ENCODE results near the gene SERPINI2. TPM values are rescaled to one million over a fixed set of nuclear protein-coding genes. Genes with fewer than 3 reads are reported as not detected.
A peak's percentile ranks its signal among the peaks of the same experiment; 100 is the strongest.

Gene SERPINI2
- total RNA-seq = 1.8 and 2.0 TPM in 2 replicates
- long read RNA-seq, partial matches to known transcripts = 0 of 5 reads
- long read RNA-seq, other reads (novel, unspliced or antisense) = 2 of 5 reads

DNA sequence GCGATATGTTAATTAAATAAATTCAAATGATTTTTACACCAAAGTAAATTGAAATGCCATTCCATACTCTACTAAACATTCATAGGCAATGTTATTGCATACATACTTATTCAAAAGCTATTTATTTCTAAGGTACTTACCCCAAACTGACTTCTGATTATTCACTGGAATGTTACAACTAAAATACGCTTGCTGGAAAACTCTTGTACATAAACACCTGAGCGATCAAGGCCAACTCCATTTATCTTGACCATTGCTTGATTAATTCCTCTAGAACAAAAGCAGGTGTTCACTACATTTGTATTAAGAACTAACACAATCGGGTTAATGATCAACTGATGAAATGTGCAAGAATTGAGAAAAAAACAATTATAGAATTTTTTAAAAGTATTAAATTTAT, at the start of gene SERPINI2:
Gene SERPINI2 (minus strand): TSS at position 180 of the 400 bp plus-strand sequence. CDS start 2,208 bp downstream, outside the sequence.
- peak within 1 kb of the TSS; percentile 37 for H3K4me3 Mint-ChIP-seq (ENCODE audit: low read depth)
- no peaks in the 10 kb centered on the region for H3K36me3 Mint-ChIP-seq (ENCODE audit: insufficient read depth)
- DNase-seq (ENCODE audit: low spot score, unreplicated experiment) = no peak
- TF ChIP-seq CTCF (IDR thresholded peaks at IDR 0.05; ENCODE audit: unreplicated experiment) = no peak
- H3K4me1 Mint-ChIP-seq (ENCODE audit: low read depth) = peaks cover 24% of the 10 kb centered on the region
- H3K27ac Mint-ChIP-seq = peak within 1 kb of the TSS; percentile 42
- H3K27me3 Mint-ChIP-seq = no peaks in the 10 kb centered on the region
- H3K9me3 Mint-ChIP-seq (ENCODE audit: low read depth) = no peaks in the 10 kb centered on the region

DNA sequence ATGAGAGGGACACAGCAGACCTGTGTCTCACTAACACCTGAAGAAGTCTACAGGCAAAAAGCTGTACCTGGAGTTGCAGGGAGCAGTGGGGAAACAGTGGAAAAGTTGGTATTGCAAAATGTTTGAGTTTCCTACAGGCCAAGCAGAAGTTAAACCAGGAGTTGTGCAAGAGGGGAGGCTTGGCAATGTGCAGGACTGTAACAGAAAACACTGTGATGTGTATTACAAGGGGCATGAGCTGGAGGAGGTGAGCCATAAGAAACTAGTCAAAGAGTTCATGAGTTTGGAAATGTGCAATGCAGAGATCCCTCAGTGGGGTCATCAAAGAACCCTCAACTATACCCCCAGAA, 47.1 kb upstream of the SERPINI2 start:
- no peak for DNase-seq (ENCODE audit: low spot score, unreplicated experiment)
- TF ChIP-seq CTCF (IDR thresholded peaks at IDR 0.05; ENCODE audit: unreplicated experiment) = no peak
- Mint-ChIP-seq H3K4me1 (ENCODE audit: low read depth) (no peaks in the 10 kb centered on the region), H3K36me3 (ENCODE audit: insufficient read depth) (peaks cover 3% of the 10 kb centered on the region), H3K9me3 (ENCODE audit: low read depth) (peaks cover 16% of the 10 kb centered on the region), H3K4me3 (ENCODE audit: low read depth) (no peak overlapping the region), H3K27me3 (no peaks in the 10 kb centered on the region), H3K27ac (no peak overlapping the region)

GRCh38 chr3:167520266-167521005, 46.6 kb upstream of the SERPINI2 start:
- no peak for TF ChIP-seq CTCF (IDR thresholded peaks at IDR 0.05; ENCODE audit: unreplicated experiment)
- Mint-ChIP-seq H3K36me3 (ENCODE audit: insufficient read depth) (peaks cover 3% of the 10 kb centered on the region), H3K4me3 (ENCODE audit: low read depth) (no peak overlapping the region), H3K9me3 (ENCODE audit: low read depth) (peaks cover 19% of the 10 kb centered on the region), H3K4me1 (ENCODE audit: low read depth) (peaks cover 2% of the 10 kb centered on the region), H3K27ac (no peak overlapping the region), H3K27me3 (no peaks in the 10 kb centered on the region)
- no peak for DNase-seq (ENCODE audit: low spot score, unreplicated experiment)

- Mint-ChIP-seq H3K4me1 (ENCODE audit: low read depth) (peaks cover 1% of the 10 kb centered on the region), H3K36me3 (ENCODE audit: insufficient read depth) (no peaks in the 10 kb centered on the region), H3K9me3 (ENCODE audit: low read depth) (peaks cover 5% of the 10 kb centered on the region), H3K27me3 (no peaks in the 10 kb centered on the region), H3K4me3 (ENCODE audit: low read depth) (no peak overlapping the region), H3K27ac (no peak overlapping the region)
- DNase-seq (ENCODE audit: low spot score, unreplicated experiment) = no peak
- no peak for TF ChIP-seq CTCF (IDR thresholded peaks at IDR 0.05; ENCODE audit: unreplicated experiment)
Observed at GRCh38 chr3:167507954-167508353, 34.1 kb upstream of the SERPINI2 start.

DNA sequence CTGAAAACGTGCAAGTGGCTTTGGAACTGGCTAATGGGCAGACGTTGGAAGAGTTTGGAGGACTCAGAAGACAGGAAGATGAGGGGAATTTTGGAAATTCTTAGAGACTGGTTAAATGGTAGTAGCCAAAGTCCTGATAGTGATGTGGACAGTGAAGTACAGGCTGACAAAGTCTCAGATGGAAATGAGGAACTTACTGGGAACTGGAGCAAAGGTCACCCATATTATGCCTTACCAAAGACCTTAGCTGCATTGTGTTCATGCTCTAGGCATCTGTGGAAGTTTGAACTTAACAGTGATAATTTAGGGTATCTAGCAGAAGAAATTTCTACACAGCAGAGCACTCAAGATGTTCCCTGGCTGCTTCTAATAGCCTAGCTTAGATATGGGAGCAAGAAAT, 28.6 kb upstream of the SERPINI2 start:
- Mint-ChIP-seq H3K36me3 (ENCODE audit: insufficient read depth) (no peaks in the 10 kb centered on the region), H3K27ac (no peak overlapping the region), H3K4me1 (ENCODE audit: low read depth) (peaks cover 3% of the 10 kb centered on the region), H3K27me3 (no peaks in the 10 kb centered on the region), H3K4me3 (ENCODE audit: low read depth) (no peak overlapping the region), H3K9me3 (ENCODE audit: low read depth) (no peaks in the 10 kb centered on the region)
- no peak for TF ChIP-seq CTCF (IDR thresholded peaks at IDR 0.05; ENCODE audit: unreplicated experiment)
- no peak for DNase-seq (ENCODE audit: low spot score, unreplicated experiment)

All from progenitor cell of endocrine pancreas (in vitro differentiated cells).